Smooth muscle cell of the pulmonary artery (primary cell): ENCODE data around the gene SLC16A11. TPM values are rescaled to one million over a fixed set of nuclear protein-coding genes. Genes with fewer than 3 reads are reported as not detected.

Experiments
- total RNA-seq: library from RNA; depleted of rRNA; stranded (reverse); fragments of >200 nt; gene quantifications from 2 replicates; pipeline ENCODE4 v1.2.3, GENCODE V29; 2014

The SLC16A11 gene
- 0.10 and 0.13 TPM in 2 replicates for total RNA-seq

GRCh38 chr17:7043497-7044198 is at the start of gene SLC16A11:
SLC16A11 (minus strand) TSS chr17:7044092; CDS start chr17:7043513, 579 bp downstream.

GRCh38 chr17:7079581-7080455 is 35.9 kb upstream of the SLC16A11 start, which contains the start of gene CLEC10A:
CLEC10A (minus strand) TSS chr17:7080251; CDS start chr17:7078812, 1,439 bp downstream.

GRCh38 chr17:7035591-7036368 is 8.1 kb downstream of the SLC16A11 start, which contains the start of gene SLC16A13:
SLC16A13 (plus strand) TSS chr17:7036015; CDS start chr17:7036383, 368 bp downstream.

GRCh38 chr17:7022781-7023571 is 20.9 kb downstream of the SLC16A11 start, which contains the start of gene BCL6B:
BCL6B (plus strand) TSS chr17:7023050; CDS start chr17:7023672, 622 bp downstream.

GRCh38 chr17:6995500-6996255 is 48.2 kb downstream of the SLC16A11 start, which contains the start of gene ALOX12:
ALOX12 (plus strand) TSS chr17:6996049; CDS start chr17:6996118, 69 bp downstream.

Other genes with a start within 250 kb of the SLC16A11 start
- gene TEKT1, start 212.4 kb downstream of the SLC16A11 start, total RNA-seq = not detected in 2 replicates
- gene ALOX12, start 48.0 kb downstream of the SLC16A11 start, total RNA-seq = not detected in 2 replicates
- 88.2 and 97.8 TPM in 2 replicates for gene RNASEK, start 31.5 kb downstream of the SLC16A11 start, total RNA-seq
- gene BCL6B, start 21.0 kb downstream of the SLC16A11 start, total RNA-seq = 0.20 and 0.36 TPM in 2 replicates
- gene SLC16A13, start 8.1 kb downstream of the SLC16A11 start, total RNA-seq = 0.85 and 1.1 TPM in 2 replicates
- not detected in 2 replicates for gene CLEC10A, start 36.2 kb upstream of the SLC16A11 start, total RNA-seq
- gene ASGR2, start 70.7 kb upstream of the SLC16A11 start, total RNA-seq = not detected in 2 replicates
- gene ASGR1, start 135.3 kb upstream of the SLC16A11 start, total RNA-seq = 0.26 and 0.43 TPM in 2 replicates
- 38.6 and 51.8 TPM in 2 replicates for gene DLG4, start 175.7 kb upstream of the SLC16A11 start, total RNA-seq
- gene ACADVL, start 175.8 kb upstream of the SLC16A11 start, total RNA-seq = 253 and 331 TPM in 2 replicates
- gene DVL2, start 190.4 kb upstream of the SLC16A11 start, total RNA-seq = 57.9 and 79.4 TPM in 2 replicates
- gene PHF23, start 195.4 kb upstream of the SLC16A11 start, total RNA-seq = 36.2 and 41.9 TPM in 2 replicates
- gene GABARAP, start 198.4 kb upstream of the SLC16A11 start, total RNA-seq = 152 and 153 TPM in 2 replicates
- 71.7 and 85.0 TPM in 2 replicates for gene CTDNEP1, start 207.6 kb upstream of the SLC16A11 start, total RNA-seq
- gene ELP5, start 208.1 kb upstream of the SLC16A11 start, total RNA-seq = 23.6 and 23.8 TPM in 2 replicates
- 0.33 and 0.65 TPM in 2 replicates for gene CLDN7, start 218.4 kb upstream of the SLC16A11 start, total RNA-seq
- 0.10 and 0.13 TPM in 2 replicates for gene SLC2A4, start 237.6 kb upstream of the SLC16A11 start, total RNA-seq